HG03045 (cell line): ENCODE results near the gene GCNA.

Source experiments
- ATAC-seq: cut with Tn5 transposase; IDR thresholded peaks from one replicate; pipeline ENCODE4 v1.9.1; 2021; ENCODE audit warnings: mild to moderate bottlenecking, moderate library complexity; ENCODE audit not compliant: unreplicated experiment

GCNA gene

GRCh38 chrX:71578253-71579135 lies at the start of gene GCNA:
TSS of gene GCNA (plus strand) at chrX:71578437. CDS start at chrX:71580822, 2,385 bp downstream.
- ATAC-seq, result no peak

GRCh38 chrX:71532078-71532752 lies 46.0 kb upstream of the GCNA start:
- ATAC-seq, result peak; percentile 10

GRCh38 chrX:71532753-71533425 lies 45.3 kb upstream of the GCNA start, which contains the start of gene OGT:
TSS of gene OGT (plus strand) at chrX:71533104. CDS start at chrX:71533300, 196 bp downstream.
- ATAC-seq, result peak; percentile 79

- ATAC-seq, result no peak
Observed at GRCh38 chrX:71533516-71533850, 44.8 kb upstream of the GCNA start.

- ATAC-seq, result no peak
Observed at GRCh38 chrX:71533851-71534561, 44.2 kb upstream of the GCNA start.

DNA sequence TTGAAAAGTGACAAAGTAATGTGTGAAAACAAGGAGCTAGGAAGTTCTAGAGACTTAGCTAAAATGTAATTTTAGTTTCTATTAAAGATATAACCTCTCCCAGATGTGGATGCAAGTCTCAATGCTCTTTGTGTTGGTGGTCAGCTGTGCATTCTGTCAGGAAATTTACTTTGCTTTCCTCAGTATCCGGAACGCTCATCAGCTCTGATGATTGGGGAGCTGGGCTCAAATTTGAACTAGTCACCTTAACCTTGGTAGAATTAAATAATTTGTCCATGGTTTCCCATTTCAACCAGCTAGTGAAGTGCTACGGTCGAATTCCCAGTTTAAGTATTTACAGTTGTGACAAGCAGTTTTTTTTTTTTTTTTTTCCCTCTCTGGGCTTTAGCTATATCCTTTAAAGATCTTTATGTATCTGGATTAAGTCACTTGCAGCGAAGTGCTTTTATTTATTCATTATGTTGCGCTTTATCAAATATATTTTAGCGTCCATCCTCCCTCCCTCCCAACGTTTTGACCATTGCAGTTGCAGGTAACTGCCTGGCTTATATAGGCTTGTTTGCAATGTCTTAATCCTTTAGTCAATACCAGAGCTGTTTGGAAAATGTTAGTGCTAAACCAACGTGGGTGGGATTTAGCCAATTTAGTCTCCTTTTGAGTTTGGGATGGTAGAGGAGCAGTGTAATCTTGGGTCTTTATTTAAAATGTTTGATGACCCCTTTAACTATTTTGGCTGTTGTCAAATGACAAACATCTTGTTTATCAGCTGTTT lies 43.3 kb upstream of the GCNA start:
- no peak for ATAC-seq

DNA sequence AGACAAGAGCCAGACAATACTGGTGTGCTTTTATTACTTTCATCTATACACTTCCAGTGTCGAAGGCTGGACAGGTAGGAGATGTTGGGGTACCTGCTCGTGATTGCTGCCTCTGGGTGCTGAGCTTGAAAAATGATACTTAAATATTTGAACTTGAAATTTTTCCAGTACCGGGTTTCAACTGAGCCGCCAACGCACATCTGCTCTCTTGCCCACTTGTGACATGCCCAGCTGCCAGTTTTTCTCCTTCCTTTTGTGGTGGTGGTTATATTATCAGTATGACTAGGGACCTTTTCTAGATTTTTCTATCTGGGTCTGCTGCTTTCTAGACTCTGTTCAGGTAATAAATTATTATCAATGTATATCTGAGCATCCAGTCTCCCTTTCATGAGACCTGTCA lies 42.0 kb upstream of the GCNA start:
- ATAC-seq, result no peak

GRCh38 chrX:71537743-71538142 lies 40.5 kb upstream of the GCNA start:
- no peak for ATAC-seq

- peak; percentile 29 for ATAC-seq
Observed at GRCh38 chrX:71540801-71541200, 37.4 kb upstream of the GCNA start.

GRCh38 chrX:71541210-71542022 lies 36.8 kb upstream of the GCNA start:
- peak; percentile 84 for ATAC-seq

GRCh38 chrX:71542411-71542810 lies 35.8 kb upstream of the GCNA start:
- no peak for ATAC-seq

GRCh38 chrX:71542825-71543224 lies 35.4 kb upstream of the GCNA start:
- no peak for ATAC-seq

- no peak for ATAC-seq
Observed at GRCh38 chrX:71543316-71543715, 34.9 kb upstream of the GCNA start.

DNA sequence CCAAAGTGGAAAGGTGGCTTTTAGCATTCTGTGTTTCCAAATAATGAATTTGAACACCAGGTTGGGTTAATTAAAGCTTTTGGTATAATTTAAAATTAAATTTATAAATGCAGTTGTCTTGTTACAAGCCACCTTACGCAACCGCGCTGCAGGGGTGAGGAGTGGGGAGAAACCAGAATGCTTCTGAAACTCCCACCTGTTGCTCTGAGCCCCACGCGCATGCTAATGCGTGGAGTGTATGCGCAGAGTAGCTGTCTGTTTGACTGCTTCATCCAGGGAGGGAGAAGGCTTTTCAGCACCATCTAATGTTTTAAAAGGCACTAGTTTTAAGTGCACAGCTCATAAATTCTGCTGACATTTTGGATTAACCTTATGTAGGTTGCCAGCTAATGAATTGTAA lies 32.9 kb upstream of the GCNA start:
- ATAC-seq, result no peak

GRCh38 chrX:71546879-71547278 lies 31.4 kb upstream of the GCNA start:
- no peak for ATAC-seq

- no peak for ATAC-seq
Observed at GRCh38 chrX:71547339-71547738, 30.9 kb upstream of the GCNA start.

- no peak for ATAC-seq
Observed at GRCh38 chrX:71549986-71550385, 28.3 kb upstream of the GCNA start.

DNA sequence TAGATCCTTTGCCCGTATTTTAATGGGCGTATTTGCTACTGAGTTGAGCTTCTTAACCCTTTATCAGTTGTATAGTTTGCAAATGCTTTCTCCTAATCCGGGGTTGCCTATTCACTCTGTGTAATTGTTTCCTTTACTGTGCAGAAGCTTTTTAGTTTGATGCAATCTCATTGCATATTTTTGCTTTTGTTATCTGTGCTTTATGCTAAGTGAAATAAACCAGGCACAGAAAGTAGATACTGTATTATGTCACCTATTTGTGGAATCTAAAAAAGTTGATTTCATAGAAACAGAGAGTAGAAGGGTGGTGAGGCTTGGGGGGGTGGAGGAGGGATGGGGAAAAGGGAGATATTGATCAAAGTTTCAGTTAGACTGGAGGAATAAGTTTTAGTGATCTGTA lies 27.7 kb upstream of the GCNA start:
- ATAC-seq, result no peak

DNA sequence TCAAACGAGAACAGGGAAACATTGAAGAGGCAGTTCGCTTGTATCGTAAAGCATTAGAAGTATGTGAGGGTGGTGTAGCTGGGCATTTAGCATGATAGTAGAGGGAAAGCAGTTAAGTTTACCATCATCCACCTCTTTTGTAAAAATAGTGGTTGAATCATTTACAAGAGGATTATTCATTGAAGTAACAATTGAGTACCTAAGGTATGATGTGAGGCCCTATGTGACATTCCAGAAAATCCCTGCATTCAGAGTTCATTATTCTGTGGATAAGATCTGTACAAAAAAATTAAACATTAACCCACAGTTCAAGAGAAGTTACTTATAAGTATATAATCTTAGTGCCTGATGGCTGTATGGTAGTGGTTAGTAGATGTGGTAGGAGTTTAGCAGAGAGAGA lies 22.2 kb upstream of the GCNA start:
- no peak for ATAC-seq
